Esophagus squamous epithelium (tissue), 4 donors: ENCODE measurements around the gene GPSM1.

Source experiments
- POLR2A ChIP-seq, 4 donors: fragments of 450-650 bp; IDR thresholded peaks; one replicate each; pipeline ENCODE4 v1.6.1; 2017; ENCODE audit warnings: antibody characterized with exemption in 4 of 4, mild to moderate bottlenecking in 4 of 4, moderate library complexity in 3 of 4
- TF ChIP-seq, protein P1 (sequence below), 6 experiments: fragments of 450-650 bp in 4 of 6; fragments of 200-600 bp in 2 of 6; sonication (generic) in 2 of 6; IDR thresholded peaks; one replicate each; pipeline ENCODE4 v1.5.1; 2016 to 2019; ENCODE audit warnings: antibody characterized with exemption in 6 of 6, mild to moderate bottlenecking in 4 of 6, moderate library complexity in 4 of 6

DNA sequence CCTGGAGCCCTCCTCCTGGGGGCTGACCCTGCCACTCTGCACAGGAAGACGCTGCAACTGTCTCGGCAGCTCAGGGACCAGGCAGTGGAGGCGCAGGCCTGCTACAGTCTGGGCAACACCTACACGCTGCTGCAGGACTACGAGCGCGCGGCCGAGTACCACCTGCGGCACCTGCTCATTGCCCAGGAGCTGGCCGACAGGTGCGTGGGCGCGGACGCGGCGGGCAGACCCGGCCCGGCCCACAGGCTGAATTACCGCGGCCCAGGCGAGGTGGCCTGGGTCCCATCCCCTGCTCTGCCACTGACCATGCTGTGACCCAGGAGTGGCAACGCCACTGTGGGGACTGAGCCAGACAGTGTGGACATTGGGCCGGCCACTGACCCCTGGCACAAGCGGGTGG lies 11.2 kb downstream of the GPSM1 start:
- TF ChIP-seq, protein P1, sequence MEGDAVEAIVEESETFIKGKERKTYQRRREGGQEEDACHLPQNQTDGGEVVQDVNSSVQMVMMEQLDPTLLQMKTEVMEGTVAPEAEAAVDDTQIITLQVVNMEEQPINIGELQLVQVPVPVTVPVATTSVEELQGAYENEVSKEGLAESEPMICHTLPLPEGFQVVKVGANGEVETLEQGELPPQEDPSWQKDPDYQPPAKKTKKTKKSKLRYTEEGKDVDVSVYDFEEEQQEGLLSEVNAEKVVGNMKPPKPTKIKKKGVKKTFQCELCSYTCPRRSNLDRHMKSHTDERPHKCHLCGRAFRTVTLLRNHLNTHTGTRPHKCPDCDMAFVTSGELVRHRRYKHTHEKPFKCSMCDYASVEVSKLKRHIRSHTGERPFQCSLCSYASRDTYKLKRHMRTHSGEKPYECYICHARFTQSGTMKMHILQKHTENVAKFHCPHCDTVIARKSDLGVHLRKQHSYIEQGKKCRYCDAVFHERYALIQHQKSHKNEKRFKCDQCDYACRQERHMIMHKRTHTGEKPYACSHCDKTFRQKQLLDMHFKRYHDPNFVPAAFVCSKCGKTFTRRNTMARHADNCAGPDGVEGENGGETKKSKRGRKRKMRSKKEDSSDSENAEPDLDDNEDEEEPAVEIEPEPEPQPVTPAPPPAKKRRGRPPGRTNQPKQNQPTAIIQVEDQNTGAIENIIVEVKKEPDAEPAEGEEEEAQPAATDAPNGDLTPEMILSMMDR (IDR thresholded peaks at IDR 0.05) = no peak
- TF ChIP-seq POLR2A (IDR thresholded peaks at IDR 0.05) = no peak
